Endothelial cell of umbilical vein (primary cell): ENCODE results near the gene SLC15A1.

Experiments
- EZH2 ChIP-seq: IDR thresholded peaks from 2 replicates; pipeline ENCODE4 v1.6.1; 2012; ENCODE audit warnings: borderline replicate concordance, low read depth, mild to moderate bottlenecking, moderate library complexity, low read length, inconsistent platforms; ENCODE audit not compliant: severe bottlenecking
- FOS ChIP-seq: IDR thresholded peaks from 2 replicates; pipeline ENCODE4 v1.6.1; 2011; ENCODE audit warnings: mild to moderate bottlenecking, low read length, moderate library complexity, borderline replicate concordance; ENCODE audit not compliant: insufficient read depth
- GATA2 ChIP-seq: IDR thresholded peaks from 2 replicates; pipeline ENCODE4 v1.7.0; 2011; ENCODE audit warnings: low read depth, mild to moderate bottlenecking, moderate library complexity, mixed read lengths, low read length; ENCODE audit not compliant: insufficient read length, insufficient read depth
- JUN ChIP-seq: IDR thresholded peaks from 2 replicates; pipeline ENCODE4 v1.6.1; 2011; ENCODE audit warnings: borderline replicate concordance, low read depth; ENCODE audit not compliant: insufficient read length, insufficient read depth
- POLR2A ChIP-seq: IDR thresholded peaks from 2 replicates; pipeline ENCODE4 v1.6.1; 2012; ENCODE audit warnings: low read depth, mild to moderate bottlenecking, control low read depth, low read length
- POLR2AphosphoS5 ChIP-seq: IDR thresholded peaks from 2 replicates; pipeline ENCODE4 v1.6.1; 2012; ENCODE audit warnings: low read depth, mild to moderate bottlenecking, control low read depth, low read length, moderate library complexity; ENCODE audit not compliant: insufficient read depth
- TF ChIP-seq, protein P1 (sequence below), 2 donors: IDR thresholded peaks; 1 replicate in 1 of 2; 2 replicates in 1 of 2; pipeline ENCODE4 v1.5.1; 2011; ENCODE audit warnings: low read length in 2 of 2, mild to moderate bottlenecking in 2 of 2, moderate library complexity in 2 of 2, control low read depth in 1 of 2, inconsistent platforms in 1 of 2, low read depth in 1 of 2; ENCODE audit not compliant: insufficient read depth in 1 of 2; ENCODE audit errors: extremely low read depth in 1 of 2

GRCh38 chr13:98751861-98752466 lies 508 bp downstream of the SLC15A1 start:
- TF ChIP-seq, protein P1, sequence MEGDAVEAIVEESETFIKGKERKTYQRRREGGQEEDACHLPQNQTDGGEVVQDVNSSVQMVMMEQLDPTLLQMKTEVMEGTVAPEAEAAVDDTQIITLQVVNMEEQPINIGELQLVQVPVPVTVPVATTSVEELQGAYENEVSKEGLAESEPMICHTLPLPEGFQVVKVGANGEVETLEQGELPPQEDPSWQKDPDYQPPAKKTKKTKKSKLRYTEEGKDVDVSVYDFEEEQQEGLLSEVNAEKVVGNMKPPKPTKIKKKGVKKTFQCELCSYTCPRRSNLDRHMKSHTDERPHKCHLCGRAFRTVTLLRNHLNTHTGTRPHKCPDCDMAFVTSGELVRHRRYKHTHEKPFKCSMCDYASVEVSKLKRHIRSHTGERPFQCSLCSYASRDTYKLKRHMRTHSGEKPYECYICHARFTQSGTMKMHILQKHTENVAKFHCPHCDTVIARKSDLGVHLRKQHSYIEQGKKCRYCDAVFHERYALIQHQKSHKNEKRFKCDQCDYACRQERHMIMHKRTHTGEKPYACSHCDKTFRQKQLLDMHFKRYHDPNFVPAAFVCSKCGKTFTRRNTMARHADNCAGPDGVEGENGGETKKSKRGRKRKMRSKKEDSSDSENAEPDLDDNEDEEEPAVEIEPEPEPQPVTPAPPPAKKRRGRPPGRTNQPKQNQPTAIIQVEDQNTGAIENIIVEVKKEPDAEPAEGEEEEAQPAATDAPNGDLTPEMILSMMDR (IDR thresholded peaks at IDR 0.05; ENCODE audit: extremely low read depth in 1 of 2, insufficient read depth in 1 of 2, low read depth in 1 of 2, low read length in 2 of 2) = no peak
- TF ChIP-seq POLR2AphosphoS5 = no peak
- no peak for TF ChIP-seq JUN
- no peak for TF ChIP-seq POLR2A
- peak; percentile 89 for TF ChIP-seq EZH2
- TF ChIP-seq GATA2 = no peak
- TF ChIP-seq FOS = no peak
